GM19193 (cell line): ENCODE results near the gene UGT3A2.

Experiments used
- POLR2A ChIP-seq: IDR thresholded peaks from 4 replicates; pipeline ENCODE4 v1.6.1; 2011; ENCODE audit not compliant: insufficient read depth, insufficient read length; ENCODE audit errors: extremely low read depth

UGT3A2 gene

GRCh38 chr5:36029914-36030313 lies 36.8 kb downstream of the UGT3A2 start:
- no peak for TF ChIP-seq POLR2A

DNA sequence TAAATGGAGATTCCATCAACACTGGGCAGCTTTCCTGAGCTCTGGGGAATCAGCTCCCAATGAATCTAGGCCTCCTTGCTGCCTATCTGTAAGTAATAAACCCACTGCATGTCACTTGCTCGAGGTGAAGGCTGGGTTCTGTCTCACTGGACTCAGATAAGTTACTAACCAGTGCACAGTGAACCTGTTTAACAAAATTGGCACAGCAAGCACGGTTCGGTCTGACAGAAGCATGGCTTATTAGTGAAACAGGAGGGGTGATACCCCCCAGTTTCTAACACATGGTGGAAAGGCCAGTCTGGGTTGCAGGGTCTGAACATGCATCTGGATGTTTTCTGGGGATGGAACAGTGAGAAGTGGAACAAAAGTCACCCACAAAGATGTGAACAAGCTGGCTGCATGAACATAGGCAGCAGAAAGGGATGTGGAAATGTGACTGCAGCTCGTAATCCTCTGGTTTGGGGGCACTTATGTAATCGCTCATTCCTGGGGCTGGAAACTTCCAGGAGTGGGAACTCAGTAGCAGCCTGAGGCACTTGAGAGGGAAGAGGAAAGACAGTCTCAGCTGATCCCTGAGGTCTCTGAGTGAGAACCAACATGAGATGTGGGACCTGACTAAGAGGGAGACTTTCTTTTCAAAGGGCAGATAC lies 37.7 kb downstream of the UGT3A2 start:
- no peak for TF ChIP-seq POLR2A

- no peak for TF ChIP-seq POLR2A
Measured at GRCh38 chr5:36027711-36028110, 39.0 kb downstream of the UGT3A2 start.

DNA sequence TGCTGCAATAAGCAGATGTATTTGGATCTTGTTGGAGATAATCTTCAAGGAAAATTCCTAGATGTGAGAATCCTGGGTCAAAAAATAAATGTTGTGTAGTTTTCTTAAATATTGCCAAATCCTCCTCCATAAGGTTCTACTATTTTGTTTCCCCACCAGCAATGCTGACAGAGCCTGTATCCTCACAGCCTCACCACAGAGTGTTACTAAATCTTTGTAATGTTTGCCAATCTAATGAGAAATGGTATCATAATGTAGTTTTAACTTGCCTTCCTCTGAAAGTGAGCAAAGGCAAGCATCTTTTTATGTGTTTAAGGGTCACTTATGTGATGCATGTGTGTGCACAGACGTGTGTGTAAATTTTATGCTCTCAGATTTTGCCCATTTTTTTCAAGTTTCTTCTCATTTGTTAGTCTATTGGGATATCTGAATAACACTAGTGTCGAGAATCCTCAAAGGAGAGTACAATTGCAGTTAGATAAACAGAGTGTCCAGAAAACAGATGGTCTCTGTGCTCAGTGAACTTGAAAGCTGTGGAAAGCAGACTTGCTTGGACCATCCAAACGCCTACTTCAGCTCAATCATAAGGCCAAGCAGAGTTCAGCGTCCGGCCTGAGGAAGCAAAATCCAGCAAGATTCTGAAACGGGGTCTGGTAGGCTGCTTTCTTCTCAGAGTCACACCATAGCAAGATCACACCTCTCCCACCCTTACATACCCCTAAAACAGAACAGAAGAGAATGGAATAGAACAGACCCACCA lies 39.8 kb downstream of the UGT3A2 start:
- no peak for TF ChIP-seq POLR2A

GRCh38 chr5:36017622-36018021 lies 49.1 kb downstream of the UGT3A2 start:
- TF ChIP-seq POLR2A, result no peak

- no peak for TF ChIP-seq POLR2A
Measured at GRCh38 chr5:36017004-36017403, 49.7 kb downstream of the UGT3A2 start.

DNA sequence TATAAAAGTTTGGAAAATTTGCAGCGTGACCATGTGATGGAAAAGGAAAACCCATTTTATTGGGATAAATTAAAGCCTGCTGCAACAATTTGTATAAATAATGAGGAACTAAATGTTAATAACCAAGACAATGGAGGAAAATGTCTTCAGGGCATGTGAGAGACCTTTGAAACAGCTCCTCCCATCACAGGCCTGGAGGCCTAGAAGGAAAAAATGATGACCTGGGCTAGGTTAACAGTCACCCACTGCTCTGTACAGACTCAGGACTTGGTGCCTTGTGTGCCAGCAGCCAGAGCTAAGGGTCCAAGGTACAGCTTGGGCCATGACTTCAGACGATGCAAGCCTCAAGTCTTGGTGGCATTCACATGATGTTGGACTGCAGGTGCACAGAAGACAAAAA lies 53.5 kb downstream of the UGT3A2 start:
- TF ChIP-seq POLR2A, result no peak

- no peak for TF ChIP-seq POLR2A
Measured at GRCh38 chr5:36009698-36010097, 57.0 kb downstream of the UGT3A2 start.

DNA sequence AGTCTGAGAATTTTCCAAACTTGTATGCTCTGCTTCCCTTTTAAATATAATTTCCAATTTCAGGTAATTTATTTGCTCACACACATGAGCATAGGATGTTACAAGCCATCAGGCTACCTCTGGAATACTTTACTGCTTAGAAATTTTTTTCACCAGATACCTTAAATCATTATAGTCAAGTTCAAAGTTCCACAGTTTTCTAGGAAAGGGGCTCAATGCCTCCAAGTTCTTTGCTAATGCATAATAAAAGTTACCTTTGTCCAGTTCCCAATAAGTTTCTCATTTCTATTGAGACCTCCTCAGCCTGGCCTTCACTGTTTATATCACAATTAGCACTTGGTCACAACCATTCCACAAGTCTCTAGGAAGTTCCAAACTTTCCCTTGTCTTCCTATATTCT lies 59.3 kb downstream of the UGT3A2 start:
- no peak for TF ChIP-seq POLR2A

DNA sequence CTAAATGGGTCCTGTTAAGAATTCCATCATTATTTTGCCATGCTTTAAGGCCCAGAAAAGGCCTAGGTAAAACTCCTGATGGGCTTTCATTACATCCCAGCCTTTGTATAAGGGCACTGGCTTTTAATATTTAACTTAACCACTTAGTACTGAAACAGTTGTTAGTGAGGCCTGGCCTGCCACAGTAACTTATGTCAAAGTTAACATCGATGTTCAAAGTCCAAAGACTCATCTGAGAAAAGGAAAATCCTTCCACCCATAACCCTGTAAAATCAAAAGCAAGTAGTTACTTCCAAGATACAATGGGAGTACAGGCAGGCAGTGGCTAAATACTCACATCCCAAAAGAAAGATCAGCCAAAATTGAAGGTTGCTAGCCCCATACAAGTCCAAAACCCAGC lies 60.5 kb downstream of the UGT3A2 start:
- no peak for TF ChIP-seq POLR2A

- TF ChIP-seq POLR2A, result no peak
Measured at GRCh38 chr5:36001032-36001431, 65.7 kb downstream of the UGT3A2 start.

- TF ChIP-seq POLR2A, result no peak
Measured at GRCh38 chr5:35999547-35999946, 67.1 kb downstream of the UGT3A2 start.

- TF ChIP-seq POLR2A, result no peak
Measured at GRCh38 chr5:35996076-35996475, 70.6 kb downstream of the UGT3A2 start.

DNA sequence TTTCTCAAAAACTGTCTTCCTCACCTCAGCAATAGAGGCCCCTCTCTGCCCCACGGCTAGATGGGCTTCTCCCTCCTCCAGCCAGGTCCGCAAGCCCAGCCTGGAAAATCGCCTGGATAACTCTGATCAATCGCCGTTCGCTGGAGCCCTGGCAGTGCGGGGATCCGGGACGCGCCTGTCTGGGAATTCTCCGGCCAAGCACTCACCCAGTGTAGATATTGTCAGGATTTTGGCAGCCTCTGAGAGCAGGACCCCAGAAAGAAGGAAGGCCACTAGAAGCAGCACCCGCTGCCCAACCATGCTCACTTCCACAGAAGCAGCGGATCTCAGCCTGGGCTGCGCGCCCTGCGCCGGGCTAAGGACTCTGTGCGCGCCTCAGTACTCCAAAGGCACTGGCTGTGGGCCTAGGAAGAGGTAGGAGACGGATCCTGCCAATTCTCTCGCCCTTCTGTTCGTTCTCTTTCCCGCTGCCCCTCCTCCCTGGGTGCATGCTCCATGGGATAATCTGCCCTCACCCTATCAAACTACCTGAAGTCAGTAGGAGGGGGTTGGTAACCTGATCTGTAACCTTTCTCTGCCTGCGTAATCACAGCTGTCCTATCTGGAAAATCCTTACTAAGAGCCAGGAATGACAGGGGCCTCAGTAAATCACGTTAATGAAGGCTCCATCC lies 75.6 kb downstream of the UGT3A2 start, which contains the start of gene UGT3A1:
Gene UGT3A1, minus strand, starts transcription at position 450 of the 671 bp plus-strand sequence. Its CDS starts 150 bp downstream, at position 300.
- TF ChIP-seq POLR2A, result no peak

- TF ChIP-seq POLR2A, result no peak
Measured at GRCh38 chr5:35990520-35990919, 76.2 kb downstream of the UGT3A2 start.

DNA sequence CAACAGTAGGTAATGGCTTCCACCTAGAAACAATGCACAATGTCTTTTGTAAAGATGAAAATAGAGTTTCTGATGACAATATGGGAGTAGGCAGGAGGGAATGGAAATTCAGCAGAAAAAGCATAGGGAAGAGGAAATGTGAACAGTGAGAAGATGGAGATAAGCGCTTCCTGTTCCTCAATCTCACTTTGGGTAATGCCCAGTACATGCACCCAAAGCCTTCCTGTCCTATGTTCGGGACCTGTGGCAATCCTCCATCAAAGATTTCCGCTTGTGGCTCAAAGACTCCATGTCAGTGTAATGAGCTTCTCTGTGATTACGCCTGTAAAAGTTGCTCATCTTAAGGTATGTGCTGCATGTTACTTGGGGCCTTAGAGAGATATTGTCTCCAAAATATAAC lies 78.2 kb downstream of the UGT3A2 start:
- TF ChIP-seq POLR2A, result no peak
